Measurements from ENCODE around the gene GSDME.

Gene GSDME

GRCh38 chr7:24786306-24786705, 29.0 kb upstream of the GSDME start:
- H3K27me3 ChIP-seq (ENCODE audit: low read depth): no peaks in the 10 kb centered on the region
- H3K4me1 ChIP-seq: no peaks in the 10 kb centered on the region
- no peak overlapping the region for H3K4me3 ChIP-seq
- H3K36me3 ChIP-seq (replicated peaks): no peaks in the 10 kb centered on the region
- no peak for DNase-seq (ENCODE audit: low spot score in 2 of 2)
- in situ Hi-C loops (cut with MboI; ENCODE audit: low sequenced_read_pairs): no loop called here
- no peaks in the 10 kb centered on the region for H3K9me3 ChIP-seq

GRCh38 chr7:24784277-24784676, 27.0 kb upstream of the GSDME start:
- no peaks in the 10 kb centered on the region for H3K27me3 ChIP-seq (ENCODE audit: low read depth)
- no peak overlapping the region for H3K4me3 ChIP-seq
- H3K4me1 ChIP-seq: no peaks in the 10 kb centered on the region
- DNase-seq (ENCODE audit: low spot score in 2 of 2): no peak
- no peaks in the 10 kb centered on the region for H3K9me3 ChIP-seq
- in situ Hi-C loops (cut with MboI; ENCODE audit: low sequenced_read_pairs): no loop called here
- H3K36me3 ChIP-seq (replicated peaks): no peaks in the 10 kb centered on the region

- H3K4me3 ChIP-seq: no peak overlapping the region
- no peaks in the 10 kb centered on the region for H3K36me3 ChIP-seq (replicated peaks)
- no peaks in the 10 kb centered on the region for H3K4me1 ChIP-seq
- in situ Hi-C loops (cut with MboI; ENCODE audit: low sequenced_read_pairs): no loop called here
- no peaks in the 10 kb centered on the region for H3K27me3 ChIP-seq (ENCODE audit: low read depth)
- no peaks in the 10 kb centered on the region for H3K9me3 ChIP-seq
- DNase-seq (ENCODE audit: low spot score in 2 of 2): no peak
Observed at GRCh38 chr7:24783698-24784097, 26.4 kb upstream of the GSDME start.

GRCh38 chr7:24781106-24781505, 23.8 kb upstream of the GSDME start:
- Histone ChIP-seq H3K4me3 (no peak overlapping the region), H3K27me3 (ENCODE audit: low read depth) (no peaks in the 10 kb centered on the region), H3K9me3 (no peaks in the 10 kb centered on the region), H3K36me3 (replicated peaks) (no peaks in the 10 kb centered on the region), H3K4me1 (no peaks in the 10 kb centered on the region)
- no peak for DNase-seq (ENCODE audit: low spot score in 2 of 2)
- in situ Hi-C loops (cut with MboI; ENCODE audit: low sequenced_read_pairs): no loop called here

- Histone ChIP-seq H3K4me3 (no peak overlapping the region), H3K27me3 (ENCODE audit: low read depth) (no peaks in the 10 kb centered on the region), H3K9me3 (no peaks in the 10 kb centered on the region), H3K4me1 (no peaks in the 10 kb centered on the region), H3K36me3 (replicated peaks) (no peaks in the 10 kb centered on the region)
- in situ Hi-C loops (cut with MboI; ENCODE audit: low sequenced_read_pairs): no loop called here
- DNase-seq (ENCODE audit: low spot score in 2 of 2): no peak
Observed at GRCh38 chr7:24779283-24779655, 22.0 kb upstream of the GSDME start.

- Histone ChIP-seq H3K4me3 (no peak overlapping the region), H3K4me1 (no peaks in the 10 kb centered on the region), H3K9me3 (no peaks in the 10 kb centered on the region), H3K36me3 (replicated peaks) (no peaks in the 10 kb centered on the region), H3K27me3 (ENCODE audit: low read depth) (no peaks in the 10 kb centered on the region)
- DNase-seq (ENCODE audit: low spot score in 2 of 2): no peak
- in situ Hi-C loops (cut with MboI; ENCODE audit: low sequenced_read_pairs): no loop called here
Observed at GRCh38 chr7:24778543-24779282, 21.4 kb upstream of the GSDME start.

GRCh38 chr7:24777806-24778205, 20.5 kb upstream of the GSDME start:
- no peaks in the 10 kb centered on the region for H3K36me3 ChIP-seq (replicated peaks)
- in situ Hi-C loops (cut with MboI; ENCODE audit: low sequenced_read_pairs): no loop called here
- no peak overlapping the region for H3K4me3 ChIP-seq
- no peak for DNase-seq (ENCODE audit: low spot score in 2 of 2)
- H3K27me3 ChIP-seq (ENCODE audit: low read depth): no peaks in the 10 kb centered on the region
- no peaks in the 10 kb centered on the region for H3K4me1 ChIP-seq
- H3K9me3 ChIP-seq: no peaks in the 10 kb centered on the region

GRCh38 chr7:24773646-24774045, 16.4 kb upstream of the GSDME start:
- in situ Hi-C loops (cut with MboI; ENCODE audit: low sequenced_read_pairs): no loop called here

GRCh38 chr7:24769851-24770250, 12.6 kb upstream of the GSDME start:
- in situ Hi-C loops (cut with MboI; ENCODE audit: low sequenced_read_pairs): no loop called here
- Histone ChIP-seq H3K4me1 (no peaks in the 10 kb centered on the region), H3K4me3 (no peak overlapping the region), H3K27me3 (ENCODE audit: low read depth) (no peaks in the 10 kb centered on the region), H3K36me3 (replicated peaks) (no peaks in the 10 kb centered on the region), H3K9me3 (no peaks in the 10 kb centered on the region)
- no peak for DNase-seq (ENCODE audit: low spot score in 2 of 2)

More at GRCh38 chr7:24773646-24774045, 16.4 kb upstream of the GSDME start:
- Histone ChIP-seq H3K27me3 (ENCODE audit: low read depth) (no peaks in the 10 kb centered on the region), H3K4me3 (no peak overlapping the region), H3K4me1 (no peaks in the 10 kb centered on the region), H3K9me3 (no peaks in the 10 kb centered on the region), H3K36me3 (replicated peaks) (no peaks in the 10 kb centered on the region)
- no peak for DNase-seq (ENCODE audit: low spot score in 2 of 2)

- no peaks in the 10 kb centered on the region for H3K4me1 ChIP-seq
- DNase-seq (ENCODE audit: low spot score in 2 of 2): no peak
- no peaks in the 10 kb centered on the region for H3K27me3 ChIP-seq (ENCODE audit: low read depth)
- H3K9me3 ChIP-seq: no peaks in the 10 kb centered on the region
- H3K4me3 ChIP-seq: no peak overlapping the region
- H3K36me3 ChIP-seq (replicated peaks): no peaks in the 10 kb centered on the region
- in situ Hi-C loops (cut with MboI; ENCODE audit: low sequenced_read_pairs): no loop called here
Observed at GRCh38 chr7:24769014-24769830, 12.0 kb upstream of the GSDME start.

GRCh38 chr7:24767878-24768569, 10.8 kb upstream of the GSDME start:
- no peaks in the 10 kb centered on the region for H3K4me1 ChIP-seq
- DNase-seq (ENCODE audit: low spot score in 2 of 2): no peak
- H3K9me3 ChIP-seq: no peaks in the 10 kb centered on the region
- in situ Hi-C loops (cut with MboI; ENCODE audit: low sequenced_read_pairs): no loop called here
- no peak overlapping the region for H3K4me3 ChIP-seq
- no peaks in the 10 kb centered on the region for H3K36me3 ChIP-seq (replicated peaks)
- peaks cover 2% of the 10 kb centered on the region; the same call in 1 of the 2 replicates for H3K27me3 ChIP-seq (ENCODE audit: low read depth)

- no peak for DNase-seq (ENCODE audit: low spot score in 2 of 2)
Observed at GRCh38 chr7:24764972-24765744, 7.9 kb upstream of the GSDME start.

GRCh38 chr7:24764011-24764410, 6.7 kb upstream of the GSDME start:
- in situ Hi-C loops (cut with MboI; ENCODE audit: low sequenced_read_pairs): no loop called here
- DNase-seq (ENCODE audit: low spot score in 2 of 2): no peak

More at GRCh38 chr7:24764972-24765744, 7.9 kb upstream of the GSDME start:
- Histone ChIP-seq H3K9me3 (no peaks in the 10 kb centered on the region), H3K27me3 (ENCODE audit: low read depth) (peaks cover 2% of the 10 kb centered on the region; the same call in 1 of the 2 replicates), H3K4me3 (no peak overlapping the region), H3K36me3 (replicated peaks) (no peaks in the 10 kb centered on the region), H3K4me1 (no peaks in the 10 kb centered on the region)
- in situ Hi-C loops (cut with MboI; ENCODE audit: low sequenced_read_pairs): no loop called here

More at GRCh38 chr7:24764011-24764410, 6.7 kb upstream of the GSDME start:
- Histone ChIP-seq H3K9me3 (no peaks in the 10 kb centered on the region), H3K36me3 (replicated peaks) (no peaks in the 10 kb centered on the region), H3K27me3 (ENCODE audit: low read depth) (peaks cover 2% of the 10 kb centered on the region; the same call in 1 of the 2 replicates), H3K4me1 (no peaks in the 10 kb centered on the region), H3K4me3 (no peak overlapping the region)
